Thoracic aorta (tissue), 2 donors: ENCODE results near the gene AOPEP. TPM values are rescaled to one million over a fixed set of nuclear protein-coding genes. Genes with fewer than 3 reads are reported as not detected.

ENCODE experiments used
- ATAC-seq: fragments of 150-250 bp; one replicate; pipeline ENCODE4 v1.8.0; 2017; ENCODE audit warnings: low read depth; ENCODE audit not compliant: insufficient number of reproducible peaks, low FRiP score
- DNase-seq: peaks from one replicate; pipeline ENCODE4 v3.0.0-alpha.2; 2020; ENCODE audit warnings: low spot score
- H3K27ac ChIP-seq, 2 donors: fragments of 200-600 bp; sonication (generic); 1 replicate in 1 of 2; 2 replicates in 1 of 2; pipeline ENCODE4 v1.5.1; 2016; ENCODE audit warnings: mild to moderate bottlenecking in 2 of 2, moderate library complexity in 2 of 2
- H3K27me3 ChIP-seq: fragments of 200-600 bp; sonication (generic); replicated peaks from 2 replicates; pipeline ENCODE4 v1.6.0; 2016; ENCODE audit warnings: mild to moderate bottlenecking; ENCODE audit not compliant: insufficient read depth
- H3K36me3 ChIP-seq: fragments of 200-600 bp; sonication (generic); one replicate; pipeline ENCODE4 v1.5.1; 2016
- H3K4me1 ChIP-seq, 2 donors: fragments of 200-600 bp; sonication (generic); 1 replicate in 1 of 2; 2 replicates in 1 of 2; pipeline versions ENCODE4 v1.5.1 to v1.6.0; 2016; ENCODE audit warnings: low read depth in 2 of 2, mild to moderate bottlenecking in 1 of 2; ENCODE audit not compliant: control insufficient read depth in 1 of 2
- H3K4me3 ChIP-seq: fragments of 200-600 bp; sonication (generic); 2 replicates; pipeline ENCODE4 v1.5.1; 2016; ENCODE audit warnings: mild to moderate bottlenecking
- H3K9me3 ChIP-seq: fragments of 200-600 bp; sonication (generic); 2 replicates; pipeline ENCODE4 v1.5.1; 2016
- CTCF ChIP-seq: fragments of 200-600 bp; sonication (generic); IDR thresholded peaks from one replicate; pipeline ENCODE4 v1.5.1; 2019; ENCODE audit warnings: antibody characterized with exemption
- total RNA-seq, 2 donors: library from RNA; depleted of rRNA; stranded (reverse); fragments of >200 nt; gene quantifications; one replicate each; pipeline versions ENCODE4 v1.1.0 to v1.2.3, GENCODE V29; 2016

AOPEP gene
- total RNA-seq, 2 donors from 2014 or later = 494 to 668 TPM

- no peaks in the 10 kb centered on the region for H3K9me3 ChIP-seq
- H3K36me3 ChIP-seq = no peaks in the 10 kb centered on the region
- H3K27ac ChIP-seq = no peak overlapping the region
- no peak overlapping the region for H3K4me3 ChIP-seq
- ATAC-seq (no peak), DNase-seq (no peak)
- peaks cover 15 to 18% of the 10 kb centered on the region in 2 donors for H3K4me1 ChIP-seq
- no peaks in the 10 kb centered on the region for H3K27me3 ChIP-seq
- TF ChIP-seq CTCF = no peak
These were observed 43.8 kb downstream of the AOPEP start for GRCh38 chr9:94770334-94770733.

- Histone ChIP-seq H3K36me3 (no peaks in the 10 kb centered on the region), H3K4me3 (no peak overlapping the region), H3K4me1 (peaks cover 15 to 18% of the 10 kb centered on the region in 2 donors), H3K27me3 (no peaks in the 10 kb centered on the region), H3K9me3 (no peaks in the 10 kb centered on the region), H3K27ac (peak overlapping the region in 1 of 2 donors; percentile 54)
- TF ChIP-seq CTCF = no peak
- DNase-seq = no peak
- ATAC-seq = no peak
These were observed 44.6 kb downstream of the AOPEP start for GRCh38 chr9:94771096-94771495.

GRCh38 chr9:94772144-94772543 lies 45.6 kb downstream of the AOPEP start:
- Histone ChIP-seq H3K9me3 (no peaks in the 10 kb centered on the region), H3K36me3 (no peaks in the 10 kb centered on the region), H3K4me1 (peaks cover 15 to 22% of the 10 kb centered on the region in 2 donors), H3K27me3 (no peaks in the 10 kb centered on the region), H3K4me3 (no peak overlapping the region), H3K27ac (peak overlapping the region; percentile 54 to 77)
- TF ChIP-seq CTCF = no peak
- no peak for DNase-seq
- ATAC-seq = no peak

- no peaks in the 10 kb centered on the region for H3K36me3 ChIP-seq
- H3K9me3 ChIP-seq = no peaks in the 10 kb centered on the region
- no peak overlapping the region for H3K4me3 ChIP-seq
- H3K4me1 ChIP-seq = peaks cover 15 to 22% of the 10 kb centered on the region in 2 donors
- peak; percentile 33 for ATAC-seq
- no peaks in the 10 kb centered on the region for H3K27me3 ChIP-seq
- TF ChIP-seq CTCF = no peak
- H3K27ac ChIP-seq = peak overlapping the region; percentile 54 to 77
- no peak for DNase-seq
These were observed 46.3 kb downstream of the AOPEP start for GRCh38 chr9:94772639-94773303.

GRCh38 chr9:94773655-94774054 lies 47.2 kb downstream of the AOPEP start:
- Histone ChIP-seq H3K36me3 (no peaks in the 10 kb centered on the region), H3K4me1 (peaks cover 15 to 22% of the 10 kb centered on the region in 2 donors), H3K4me3 (no peak overlapping the region), H3K9me3 (no peaks in the 10 kb centered on the region), H3K27ac (peak overlapping the region; percentile 54 to 77), H3K27me3 (no peaks in the 10 kb centered on the region)
- TF ChIP-seq CTCF = no peak
- DNase-seq (no peak), ATAC-seq (no peak)
